ENCODE results near the gene WSCD1. TPM values are rescaled to one million over a fixed set of nuclear protein-coding genes. Genes with fewer than 3 reads are reported as not detected.

The WSCD1 gene
- total RNA-seq, 2 donors from 2014 or later, result 1.7 to 4.1 TPM

DNA sequence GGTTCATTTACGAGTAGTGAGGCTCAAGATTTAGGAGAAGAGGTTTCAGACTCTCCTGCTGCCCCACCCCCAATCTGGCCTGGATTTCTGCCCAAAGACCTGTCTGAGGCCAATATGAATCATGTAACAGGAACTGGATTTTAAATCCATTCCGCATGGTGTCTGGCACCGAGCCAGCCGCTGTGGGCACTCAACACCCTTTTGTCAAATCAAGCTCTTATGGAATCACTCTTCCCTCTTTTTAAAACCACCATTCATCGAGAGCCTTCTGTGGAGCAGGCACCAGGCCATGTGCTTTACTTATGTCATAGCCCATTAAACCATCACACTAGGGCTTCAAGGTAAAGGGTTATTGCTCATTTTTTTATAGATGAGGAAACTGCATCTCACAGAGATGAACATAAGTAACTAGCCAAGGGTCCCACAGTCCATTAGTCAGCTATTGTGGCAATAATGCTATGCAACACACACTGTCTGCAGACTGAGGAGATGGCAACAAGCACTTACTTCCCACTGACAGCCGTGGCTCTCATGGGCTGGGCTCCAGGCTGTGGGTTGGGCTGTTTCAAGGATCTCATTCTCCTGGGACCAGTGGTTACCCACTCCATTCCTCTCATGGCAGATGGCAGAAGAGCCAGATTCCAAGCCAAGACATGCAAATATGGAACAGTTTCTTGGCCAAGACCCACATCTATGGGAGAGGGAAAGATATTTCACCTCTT is 93.6 kb downstream of the WSCD1 start:
- WGBS, result 51% methylated on average over 6 of the region's 6 CpGs
- no peaks in the 10 kb centered on the region for H3K9me3 ChIP-seq
- H3K4me3 ChIP-seq, result no peak overlapping the region
- H3K4me1 ChIP-seq (replicated peaks), result no peaks in the 10 kb centered on the region
- H3K27me3 ChIP-seq (replicated peaks; ENCODE audit: insufficient read depth), result no peaks in the 10 kb centered on the region
- H3K36me3 ChIP-seq, result no peaks in the 10 kb centered on the region
- intact Hi-C loops (cut with DNase I), result no loop called here
- DNase-seq (ENCODE audit: low spot score), result no peak
- no peak overlapping the region for H3K27ac ChIP-seq
- TF ChIP-seq POLR2AphosphoS5 (IDR thresholded peaks at IDR 0.05), result no peak
- TF ChIP-seq, protein P1, sequence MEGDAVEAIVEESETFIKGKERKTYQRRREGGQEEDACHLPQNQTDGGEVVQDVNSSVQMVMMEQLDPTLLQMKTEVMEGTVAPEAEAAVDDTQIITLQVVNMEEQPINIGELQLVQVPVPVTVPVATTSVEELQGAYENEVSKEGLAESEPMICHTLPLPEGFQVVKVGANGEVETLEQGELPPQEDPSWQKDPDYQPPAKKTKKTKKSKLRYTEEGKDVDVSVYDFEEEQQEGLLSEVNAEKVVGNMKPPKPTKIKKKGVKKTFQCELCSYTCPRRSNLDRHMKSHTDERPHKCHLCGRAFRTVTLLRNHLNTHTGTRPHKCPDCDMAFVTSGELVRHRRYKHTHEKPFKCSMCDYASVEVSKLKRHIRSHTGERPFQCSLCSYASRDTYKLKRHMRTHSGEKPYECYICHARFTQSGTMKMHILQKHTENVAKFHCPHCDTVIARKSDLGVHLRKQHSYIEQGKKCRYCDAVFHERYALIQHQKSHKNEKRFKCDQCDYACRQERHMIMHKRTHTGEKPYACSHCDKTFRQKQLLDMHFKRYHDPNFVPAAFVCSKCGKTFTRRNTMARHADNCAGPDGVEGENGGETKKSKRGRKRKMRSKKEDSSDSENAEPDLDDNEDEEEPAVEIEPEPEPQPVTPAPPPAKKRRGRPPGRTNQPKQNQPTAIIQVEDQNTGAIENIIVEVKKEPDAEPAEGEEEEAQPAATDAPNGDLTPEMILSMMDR (IDR thresholded peaks at IDR 0.05), result no peak
- no peak for TF ChIP-seq POLR2A (IDR thresholded peaks at IDR 0.05)

DNA sequence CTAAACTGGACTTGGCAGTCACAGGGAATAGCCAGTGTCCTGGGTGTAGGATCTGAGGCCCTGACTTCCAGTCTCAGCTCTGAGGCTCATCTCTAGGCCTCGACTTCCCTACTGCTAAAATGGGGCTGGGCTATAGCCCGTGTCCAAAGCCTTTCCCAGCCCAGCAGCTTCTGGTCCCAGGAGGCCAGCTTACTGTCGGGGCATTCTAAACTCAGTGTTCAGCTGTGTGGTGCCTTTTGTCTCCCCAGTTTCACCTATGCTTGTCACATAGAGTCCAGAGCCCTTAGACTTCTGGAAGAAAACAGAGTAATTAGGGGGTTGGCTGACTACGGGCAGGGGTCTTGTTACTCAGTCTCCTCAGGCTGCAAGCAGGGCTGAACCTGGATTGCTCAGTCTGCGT is 94.8 kb downstream of the WSCD1 start:
- Histone ChIP-seq H3K36me3 (no peaks in the 10 kb centered on the region), H3K27ac (no peak overlapping the region), H3K4me1 (replicated peaks) (no peaks in the 10 kb centered on the region), H3K9me3 (no peaks in the 10 kb centered on the region), H3K4me3 (no peak overlapping the region), H3K27me3 (replicated peaks; ENCODE audit: insufficient read depth) (no peaks in the 10 kb centered on the region)
- 91% methylated on average over 5 of the region's 5 CpGs for WGBS
- no peak for DNase-seq (ENCODE audit: low spot score)
- intact Hi-C loops (cut with DNase I), result no loop called here
- no peak for TF ChIP-seq POLR2A (IDR thresholded peaks at IDR 0.05)
- TF ChIP-seq, protein P1 (IDR thresholded peaks at IDR 0.05), result no peak
- no peak for TF ChIP-seq POLR2AphosphoS5 (IDR thresholded peaks at IDR 0.05)

DNA sequence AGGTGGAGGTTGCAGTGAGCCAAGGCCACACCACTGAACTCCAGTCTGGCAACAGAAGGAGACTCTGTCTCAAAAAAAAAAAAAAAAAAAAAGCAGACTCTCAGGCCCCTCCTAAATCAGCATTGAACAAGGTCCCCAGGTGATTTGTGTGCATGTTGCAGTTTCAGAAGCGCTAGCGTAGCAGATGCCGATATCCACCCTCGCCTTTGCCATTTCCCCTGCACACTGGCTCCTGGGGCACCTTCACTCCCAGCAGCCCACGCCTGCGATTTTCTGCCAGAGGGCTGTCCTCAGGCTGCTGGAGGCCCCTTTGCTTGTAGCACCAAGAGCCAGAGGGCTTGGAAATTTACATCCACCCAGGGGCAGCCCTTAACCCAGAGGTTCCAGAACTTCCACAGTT is 95.6 kb downstream of the WSCD1 start:
- 82% methylated on average over 6 of the region's 6 CpGs for WGBS
- H3K4me1 ChIP-seq (replicated peaks), result no peaks in the 10 kb centered on the region
- no peak for DNase-seq (ENCODE audit: low spot score)
- H3K27ac ChIP-seq, result no peak overlapping the region
- H3K27me3 ChIP-seq (replicated peaks; ENCODE audit: insufficient read depth), result no peaks in the 10 kb centered on the region
- intact Hi-C loops (cut with DNase I), result no loop called here
- no peak overlapping the region for H3K4me3 ChIP-seq
- no peaks in the 10 kb centered on the region for H3K9me3 ChIP-seq
- no peaks in the 10 kb centered on the region for H3K36me3 ChIP-seq
- TF ChIP-seq POLR2AphosphoS5 (IDR thresholded peaks at IDR 0.05) (no peak), POLR2A (IDR thresholded peaks at IDR 0.05) (no peak)
- TF ChIP-seq, protein P1 (IDR thresholded peaks at IDR 0.05), result no peak

DNA sequence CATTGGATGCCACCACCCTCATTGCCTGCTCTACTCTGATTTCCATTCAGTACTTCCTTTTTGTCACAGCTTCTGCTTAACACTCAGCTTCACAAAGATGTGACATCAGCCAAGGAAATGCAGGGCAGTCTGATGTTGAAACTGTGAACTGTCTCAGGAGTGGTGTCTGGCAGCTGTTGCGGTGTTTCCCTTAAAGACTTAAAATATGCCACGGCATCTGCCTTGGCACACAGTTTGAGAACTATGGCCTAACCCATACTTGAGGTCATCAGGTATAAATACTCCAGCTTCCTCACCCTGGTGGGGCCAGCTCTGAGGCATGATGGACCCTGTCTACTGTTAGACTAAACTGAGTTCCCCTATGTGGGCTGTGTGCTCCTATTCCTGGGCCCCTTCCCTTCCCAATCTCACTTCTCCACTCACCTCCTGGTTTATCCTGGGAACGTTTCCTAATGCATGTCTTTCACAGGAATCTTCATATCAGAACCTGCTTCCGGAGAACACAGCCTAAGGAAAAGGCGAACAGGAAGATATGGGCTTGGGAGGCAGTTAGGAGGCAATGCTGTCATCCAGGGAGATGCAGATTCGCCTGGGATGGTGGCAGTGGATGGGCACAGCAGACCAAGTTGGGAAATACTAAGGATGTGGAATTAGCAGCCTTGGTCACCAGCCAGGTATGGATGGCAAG is 96.5 kb downstream of the WSCD1 start:
- Histone ChIP-seq H3K27me3 (replicated peaks; ENCODE audit: insufficient read depth) (no peaks in the 10 kb centered on the region), H3K4me1 (replicated peaks) (no peaks in the 10 kb centered on the region), H3K36me3 (no peaks in the 10 kb centered on the region), H3K9me3 (no peaks in the 10 kb centered on the region), H3K27ac (no peak overlapping the region), H3K4me3 (no peak overlapping the region)
- TF ChIP-seq POLR2AphosphoS5 (IDR thresholded peaks at IDR 0.05), result no peak
- no peak for TF ChIP-seq POLR2A (IDR thresholded peaks at IDR 0.05)
- TF ChIP-seq, protein P1 (IDR thresholded peaks at IDR 0.05), result no peak
- no peak for DNase-seq (ENCODE audit: low spot score)
- intact Hi-C loops (cut with DNase I), result no loop called here
- whole genome bisulfite sequencing, result 73% methylated on average over 6 of the region's 6 CpGs

DNA sequence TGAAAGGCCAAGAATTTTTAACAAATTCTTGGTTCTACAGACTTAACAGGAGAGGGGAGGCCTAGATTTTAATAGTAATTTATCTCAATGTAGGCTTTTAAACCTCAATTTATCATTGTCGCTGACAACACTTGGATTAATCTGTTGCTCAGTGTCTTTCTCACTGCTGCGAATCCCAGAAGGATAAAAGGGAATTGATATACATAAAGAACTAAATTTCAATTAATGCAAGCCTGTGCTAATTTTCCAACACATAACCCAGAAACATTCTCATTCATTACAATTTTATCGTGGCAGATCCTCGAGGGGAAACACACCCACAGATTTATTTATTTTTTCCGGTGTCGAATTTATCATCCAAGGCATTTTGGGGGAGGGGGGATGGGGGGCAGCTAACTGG is 98.1 kb downstream of the WSCD1 start:
- no peak overlapping the region for H3K27ac ChIP-seq
- H3K4me3 ChIP-seq, result no peak overlapping the region
- no peaks in the 10 kb centered on the region for H3K27me3 ChIP-seq (replicated peaks; ENCODE audit: insufficient read depth)
- H3K9me3 ChIP-seq, result no peaks in the 10 kb centered on the region
- WGBS, result 78% methylated on average over 6 of the region's 6 CpGs
- no peaks in the 10 kb centered on the region for H3K4me1 ChIP-seq (replicated peaks)
- no peak for TF ChIP-seq POLR2A (IDR thresholded peaks at IDR 0.05)
- TF ChIP-seq, protein P1 (IDR thresholded peaks at IDR 0.05), result no peak
- no peak for TF ChIP-seq POLR2AphosphoS5 (IDR thresholded peaks at IDR 0.05)
- no peaks in the 10 kb centered on the region for H3K36me3 ChIP-seq
- no peak for DNase-seq (ENCODE audit: low spot score)
- intact Hi-C loops (cut with DNase I), result no loop called here
